Pulmonary artery endothelial cell (primary cell): ENCODE measurements around the gene ITGA11. TPM values are rescaled to one million over a fixed set of nuclear protein-coding genes. Genes with fewer than 3 reads are reported as not detected.

Experiments used
- DNase-seq: peaks from one replicate; pipeline ENCODE4 v3.0.0-alpha.2; 2011; ENCODE audit warnings: low read depth, low spot score
- total RNA-seq: library from RNA; depleted of rRNA; stranded (reverse); fragments of >200 nt; gene quantifications from 2 replicates; pipeline ENCODE4 v1.2.3, GENCODE V29; 2014

Gene ITGA11
- total RNA-seq, 1 donor from 2014 or later, result 0.20 TPM

- DNase-seq, result no peak
Observed at GRCh38 chr15:68311859-68312557, 120.0 kb downstream of the ITGA11 start.

GRCh38 chr15:68311464-68311835 lies 120.5 kb downstream of the ITGA11 start:
- DNase-seq, result no peak

GRCh38 chr15:68310804-68311463 lies 121.0 kb downstream of the ITGA11 start:
- no peak for DNase-seq

GRCh38 chr15:68310178-68310803 lies 121.7 kb downstream of the ITGA11 start:
- DNase-seq, result no peak

- no peak for DNase-seq
Observed at GRCh38 chr15:68309024-68309423, 122.9 kb downstream of the ITGA11 start.

GRCh38 chr15:68307131-68307928 lies 124.6 kb downstream of the ITGA11 start:
- no peak for DNase-seq

GRCh38 chr15:68305420-68305871 lies 126.5 kb downstream of the ITGA11 start:
- DNase-seq, result no peak

- DNase-seq, result no peak
Observed at GRCh38 chr15:68304589-68305337, 127.2 kb downstream of the ITGA11 start.

GRCh38 chr15:68303560-68304436 lies 128.2 kb downstream of the ITGA11 start:
- no peak for DNase-seq

- DNase-seq, result no peak
Observed at GRCh38 chr15:68303134-68303533, 128.8 kb downstream of the ITGA11 start.

- DNase-seq, result no peak
Observed at GRCh38 chr15:68302729-68303128, 129.2 kb downstream of the ITGA11 start.

- DNase-seq, result no peak
Observed at GRCh38 chr15:68301301-68301700, 130.7 kb downstream of the ITGA11 start.

- no peak for DNase-seq
Observed at GRCh38 chr15:68300115-68300940, 131.6 kb downstream of the ITGA11 start.

- no peak for DNase-seq
Observed at GRCh38 chr15:68299436-68299835, 132.5 kb downstream of the ITGA11 start.

GRCh38 chr15:68298882-68299381 lies 133.0 kb downstream of the ITGA11 start:
- no peak for DNase-seq

GRCh38 chr15:68298336-68298735 lies 133.6 kb downstream of the ITGA11 start:
- DNase-seq, result no peak

GRCh38 chr15:68295014-68295805 lies 136.8 kb downstream of the ITGA11 start:
- no peak for DNase-seq

- no peak for DNase-seq
Observed at GRCh38 chr15:68292967-68293366, 139.0 kb downstream of the ITGA11 start.
